Activated CD8-positive, alpha-beta T cell treated with anti-CD3 and anti-CD28 coated beads for 36 hours (primary cell): ENCODE data around the gene RCE1. TPM values are rescaled to one million over a fixed set of nuclear protein-coding genes. Genes with fewer than 3 reads are reported as not detected.

Source experiments
- ATAC-seq: fragments of 200-7000 bp; cut with Tn5 transposase; one replicate; pipeline ENCODE4 v1.10.0; 2021; ENCODE audit warnings: mild to moderate bottlenecking, moderate library complexity
- CTCF ChIA-PET: fragments of 350-600 bp; sonication (Branson Sonifier 250); formaldehyde crosslinking; loops from one replicate; lab custom pipeline; 2021; ENCODE audit warnings: antibody characterized with exemption; lab: Charles Lee
- POLR2A ChIA-PET: fragments of 350-600 bp; sonication (Branson Sonifier 250); formaldehyde crosslinking; loops from one replicate; lab custom pipeline; 2021; ENCODE audit warnings: antibody characterized with exemption; lab: Charles Lee
- DNase-seq: peaks from one replicate; pipeline ENCODE4 v3.0.0-alpha.2; 2020
- H3K27ac Mint-ChIP-seq: one replicate; pipeline ENCODE4 v1.8.0; 2021; ENCODE audit warnings: mild to moderate bottlenecking, mixed read lengths
- H3K27me3 Mint-ChIP-seq: one replicate; pipeline ENCODE4 v1.8.0; 2021; ENCODE audit warnings: mixed read lengths
- H3K36me3 Mint-ChIP-seq: one replicate; pipeline ENCODE4 v1.8.0; 2021; ENCODE audit warnings: low read depth, mixed read lengths
- H3K4me1 Mint-ChIP-seq: one replicate; pipeline ENCODE4 v1.8.0; 2021; ENCODE audit warnings: low read depth, mixed read lengths
- H3K4me3 Mint-ChIP-seq: one replicate; pipeline ENCODE4 v1.8.0; 2021; ENCODE audit warnings: mild to moderate bottlenecking, moderate library complexity, mixed read lengths
- H3K9me3 Mint-ChIP-seq: one replicate; pipeline ENCODE4 v1.8.0; 2021; ENCODE audit warnings: mixed read lengths
- CTCF ChIP-seq: fragments of 200-600 bp; IDR thresholded peaks from one replicate; pipeline ENCODE4 v1.8.0; 2022; ENCODE audit warnings: antibody characterized with exemption, mild to moderate bottlenecking
- intact Hi-C: fragments of 100-400 bp; cut with micrococcal nuclease; formaldehyde crosslinking; loops from one replicate; pipeline ENCODE4 v1.10.0; 2022
- total RNA-seq, 2 experiments: library from RNA; stranded (reverse); gene quantifications; one replicate each; pipeline ENCODE4 v1.2.3, GENCODE V29; 2021

RCE1 gene
- total RNA-seq, 2 experiments from 2014 or later: 22.1 to 26.8 TPM

DNA sequence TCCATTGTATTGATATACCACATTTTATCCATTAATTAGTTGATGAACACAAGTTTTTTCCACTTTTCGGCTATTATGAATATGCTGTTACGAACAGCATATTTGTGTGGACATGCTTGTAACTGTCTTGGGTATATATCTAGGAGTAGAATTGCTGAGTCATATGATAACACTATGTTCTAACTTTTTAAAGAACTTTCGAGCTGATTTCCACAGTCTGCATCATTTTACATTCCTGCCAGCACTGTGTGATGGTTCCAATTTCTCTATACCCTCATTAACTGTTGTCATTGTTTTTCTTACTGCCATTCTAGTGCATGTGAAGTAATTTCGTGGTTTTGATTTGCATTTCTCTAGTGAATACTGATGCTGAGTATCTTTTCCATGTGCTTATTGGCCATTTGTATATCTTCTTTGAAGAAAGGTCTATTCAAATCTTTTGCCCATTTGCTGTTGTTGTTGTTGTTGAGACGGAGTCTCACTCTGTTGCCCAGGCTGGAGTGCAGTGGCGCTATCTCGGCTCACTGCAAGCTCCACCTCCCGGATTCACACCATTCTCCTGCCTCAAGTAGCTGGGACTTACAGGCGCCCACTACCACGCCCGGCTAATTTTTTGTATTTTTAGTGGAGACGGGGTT lies 7.4 kb upstream of the RCE1 start:
- DNase-seq (no peak), ATAC-seq (no peak)
- Mint-ChIP-seq H3K9me3 (no peaks in the 10 kb centered on the region), H3K27me3 (no peaks in the 10 kb centered on the region), H3K27ac (peak overlapping the region; percentile 29), H3K36me3 (peaks cover 13% of the 10 kb centered on the region), H3K4me3 (no peak overlapping the region), H3K4me1 (peaks cover 24% of the 10 kb centered on the region)
- ChIA-PET POLR2A (interaction anchor here (0.6 kb wide), 1 partner anchor 8 kb away, joined by 3 read pairs; no protein-coding TSS in a partner anchor), CTCF (interaction anchor here (1.3 to 1.6 kb wide), 2 partner anchors 140 to 256 kb away, joined by 3 read pairs; no protein-coding TSS in a partner anchor)
- intact Hi-C loops: no loop called here
- no peak for TF ChIP-seq CTCF

DNA sequence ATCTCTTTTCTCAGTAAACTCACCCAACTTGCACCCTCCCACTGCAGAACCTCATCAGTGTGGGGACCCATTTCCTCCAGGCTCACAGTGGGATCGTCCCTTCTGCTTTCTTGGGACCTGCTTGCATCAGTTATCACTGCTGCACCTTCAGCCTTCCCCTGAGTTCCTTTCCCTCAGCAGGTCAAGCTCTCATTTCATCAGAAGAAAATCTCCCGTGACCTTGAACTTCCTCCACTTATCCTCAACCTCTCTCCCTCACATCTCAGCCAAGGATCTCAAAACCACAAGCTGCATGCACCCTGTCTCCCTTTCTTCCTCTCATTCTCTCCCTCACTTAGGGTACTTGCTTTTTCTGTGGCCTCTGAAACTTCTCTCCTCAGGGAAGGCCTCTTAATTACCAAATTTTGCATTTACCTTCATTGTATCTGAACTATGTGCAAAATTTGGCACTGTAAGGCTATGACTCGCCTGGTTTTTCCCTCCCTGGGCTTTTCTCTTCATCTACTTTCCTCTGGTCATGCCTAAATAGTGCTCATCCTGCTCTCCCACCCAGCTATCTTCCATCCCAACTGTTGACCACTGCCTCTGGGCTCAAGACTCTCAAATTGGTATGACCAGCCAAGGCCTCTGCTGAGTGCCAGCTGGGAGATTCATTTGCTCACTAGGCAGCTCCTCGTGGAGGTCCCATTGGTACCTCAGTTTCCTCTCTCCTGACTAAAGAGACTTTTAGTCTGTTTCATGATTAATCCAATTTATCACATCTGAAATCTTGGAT lies 2.7 kb upstream of the RCE1 start:
- H3K27ac Mint-ChIP-seq: peak overlapping the region; percentile 64
- ChIA-PET POLR2A (interaction anchor here (0.7 to 1.5 kb wide), 2 partner anchors 11 to 135 kb away, joined by 4 to 5 read pairs; no protein-coding TSS in a partner anchor), CTCF (interaction anchor here (0.9 to 1.1 kb wide), 2 partner anchors 11 to 42 kb away, joined by 3 read pairs; no protein-coding TSS in a partner anchor)
- no peaks in the 10 kb centered on the region for H3K9me3 Mint-ChIP-seq
- DNase-seq: no peak
- intact Hi-C loops: no loop called here
- peaks cover 32% of the 10 kb centered on the region for H3K36me3 Mint-ChIP-seq
- TF ChIP-seq CTCF: no peak
- ATAC-seq: no peak
- no peaks in the 10 kb centered on the region for H3K27me3 Mint-ChIP-seq
- peak overlapping the region; percentile 37 for H3K4me3 Mint-ChIP-seq
- peaks cover 51% of the 10 kb centered on the region for H3K4me1 Mint-ChIP-seq

GRCh38 chr11:66841861-66842260 lies 1.4 kb upstream of the RCE1 start:
- intact Hi-C loops: no loop called here
- no peak for ATAC-seq
- H3K4me3 Mint-ChIP-seq: peak overlapping the region; percentile 93
- no peaks in the 10 kb centered on the region for H3K27me3 Mint-ChIP-seq
- peaks cover 32% of the 10 kb centered on the region for H3K36me3 Mint-ChIP-seq
- no peaks in the 10 kb centered on the region for H3K9me3 Mint-ChIP-seq
- ChIA-PET CTCF (interaction anchor here (0.7 to 3.1 kb wide), 8 partner anchors 9 to 250 kb away, joined by 3 to 18 read pairs (median 4); partner anchors contain the start of gene RBM4B), POLR2A (interaction anchor here (0.6 to 5.4 kb wide), 9 partner anchors 8 to 327 kb away, joined by 3 to 66 read pairs (median 4); no protein-coding TSS in a partner anchor)
- no peak for TF ChIP-seq CTCF
- DNase-seq: no peak
- peak overlapping the region; percentile 93 for H3K27ac Mint-ChIP-seq
- peaks cover 49% of the 10 kb centered on the region for H3K4me1 Mint-ChIP-seq

- peaks cover 32% of the 10 kb centered on the region for H3K36me3 Mint-ChIP-seq
- ChIA-PET CTCF (interaction anchor here (0.6 to 3.1 kb wide), 8 partner anchors 8 to 251 kb away, joined by 3 to 18 read pairs (median 4); partner anchors contain the start of gene RBM4B), POLR2A (interaction anchor here (0.6 to 5.4 kb wide), 12 partner anchors 9 to 328 kb away, joined by 3 to 66 read pairs (median 4); no protein-coding TSS in a partner anchor)
- DNase-seq: no peak
- H3K9me3 Mint-ChIP-seq: no peaks in the 10 kb centered on the region
- peak overlapping the region; percentile 93 for H3K27ac Mint-ChIP-seq
- TF ChIP-seq CTCF: no peak
- intact Hi-C loops: no loop called here
- no peaks in the 10 kb centered on the region for H3K27me3 Mint-ChIP-seq
- H3K4me1 Mint-ChIP-seq: peaks cover 49% of the 10 kb centered on the region
- no peak for ATAC-seq
- peak overlapping the region; percentile 93 for H3K4me3 Mint-ChIP-seq
These were observed 743 bp upstream of the RCE1 start for GRCh38 chr11:66842501-66842895.
